ENCODE results near the gene SHB. TPM values are rescaled to one million over a fixed set of nuclear protein-coding genes. Genes with fewer than 3 reads are reported as not detected.

Gene SHB
- total and polyA plus RNA-seq, 2 experiments from 2014 or later = 28.2 to 46.9 TPM

GRCh38 chr9:38017149-38017884, 51.7 kb downstream of the SHB start:
- H3K4me3 ChIP-seq = no peak overlapping the region

GRCh38 chr9:38016375-38017135, 52.5 kb downstream of the SHB start:
- Histone ChIP-seq H3K27me3 (no peaks in the 10 kb centered on the region), H3K36me3 (no peaks in the 10 kb centered on the region), H3K4me3 (no peak overlapping the region), H3K9me3 (ENCODE audit: low read depth) (no peaks in the 10 kb centered on the region), H3K27ac (no peak overlapping the region), H3K4me1 (ENCODE audit: low read depth) (peaks cover 42% of the 10 kb centered on the region)
- TF ChIP-seq CTCF (IDR thresholded peaks at IDR 0.05; ENCODE audit: low read depth, low read length) = no peak
- DNase-seq (ENCODE audit: low read depth in 1 of 2, low spot score in 1 of 2) = peak in 1 of 2 donors; percentile 39

More at GRCh38 chr9:38017149-38017884, 51.7 kb downstream of the SHB start:
- H3K9me3 ChIP-seq (ENCODE audit: low read depth) = no peaks in the 10 kb centered on the region
- TF ChIP-seq CTCF (IDR thresholded peaks at IDR 0.05; ENCODE audit: low read depth, low read length) = no peak
- peaks cover 44% of the 10 kb centered on the region for H3K4me1 ChIP-seq (ENCODE audit: low read depth)
- no peak overlapping the region for H3K27ac ChIP-seq
- peak; percentile 59 to 64 for DNase-seq (ENCODE audit: low read depth in 1 of 2, low spot score in 1 of 2)
- no peaks in the 10 kb centered on the region for H3K36me3 ChIP-seq
- no peaks in the 10 kb centered on the region for H3K27me3 ChIP-seq

- Histone ChIP-seq H3K27ac (no peak overlapping the region), H3K4me1 (ENCODE audit: low read depth) (peaks cover 42% of the 10 kb centered on the region), H3K36me3 (no peaks in the 10 kb centered on the region), H3K27me3 (no peaks in the 10 kb centered on the region), H3K4me3 (no peak overlapping the region), H3K9me3 (ENCODE audit: low read depth) (no peaks in the 10 kb centered on the region)
- no peak for DNase-seq (ENCODE audit: low read depth in 1 of 2, low spot score in 1 of 2)
- no peak for TF ChIP-seq CTCF (IDR thresholded peaks at IDR 0.05; ENCODE audit: low read depth, low read length)
Measured at GRCh38 chr9:38015906-38016305, 53.1 kb downstream of the SHB start.

- Histone ChIP-seq H3K27ac (no peak overlapping the region), H3K9me3 (ENCODE audit: low read depth) (no peaks in the 10 kb centered on the region), H3K36me3 (no peaks in the 10 kb centered on the region), H3K27me3 (no peaks in the 10 kb centered on the region), H3K4me1 (ENCODE audit: low read depth) (peaks cover 36% of the 10 kb centered on the region), H3K4me3 (no peak overlapping the region)
- no peak for DNase-seq (ENCODE audit: low read depth in 1 of 2, low spot score in 1 of 2)
- TF ChIP-seq CTCF (IDR thresholded peaks at IDR 0.05; ENCODE audit: low read depth, low read length) = no peak
Measured at GRCh38 chr9:38015266-38015665, 53.8 kb downstream of the SHB start.

GRCh38 chr9:38012767-38013450, 56.1 kb downstream of the SHB start:
- no peak for TF ChIP-seq CTCF (IDR thresholded peaks at IDR 0.05; ENCODE audit: low read depth, low read length)
- Histone ChIP-seq H3K27ac (no peak overlapping the region), H3K36me3 (no peaks in the 10 kb centered on the region), H3K4me1 (ENCODE audit: low read depth) (peaks cover 30% of the 10 kb centered on the region), H3K9me3 (ENCODE audit: low read depth) (no peaks in the 10 kb centered on the region), H3K4me3 (no peak overlapping the region), H3K27me3 (no peaks in the 10 kb centered on the region)
- no peak for DNase-seq (ENCODE audit: low read depth in 1 of 2, low spot score in 1 of 2)

Data from cardiac muscle cell (in vitro differentiated cells and primary cell).